Skeletal muscle tissue (tissue), 4 donors: Measurements from ENCODE around the gene ATXN2L. TPM values are rescaled to one million over a fixed set of nuclear protein-coding genes. Genes with fewer than 3 reads are reported as not detected.
"Not testable (repeated sequence)": the region's sequence is repeated elsewhere in the genome, so short reads cannot be mapped to it uniquely, and the experiment has no call there.

Experiments
- H3K27ac ChIP-seq: one replicate; pipeline ENCODE4 v1.7.0; 2013; ENCODE audit warnings: mild to moderate bottlenecking, low read depth, low read length, inconsistent platforms
- H3K27me3 ChIP-seq, 3 donors: one replicate each; pipeline ENCODE4 v1.7.0; 2013; ENCODE audit warnings: low read length in 3 of 3; ENCODE audit not compliant: control insufficient read depth in 3 of 3, insufficient read depth in 3 of 3
- H3K36me3 ChIP-seq, 3 donors: one replicate each; pipeline ENCODE4 v1.7.0; 2013; ENCODE audit warnings: low read length in 3 of 3; ENCODE audit not compliant: control insufficient read depth in 3 of 3, insufficient read depth in 3 of 3
- H3K4me1 ChIP-seq, 3 donors: one replicate each; pipeline ENCODE4 v1.7.0; 2013; ENCODE audit warnings: low read length in 3 of 3, mild to moderate bottlenecking in 3 of 3; ENCODE audit not compliant: control insufficient read depth in 3 of 3, insufficient read depth in 3 of 3
- H3K4me3 ChIP-seq, 3 donors: one replicate each; pipeline ENCODE4 v1.7.0; 2013; ENCODE audit warnings: low read length in 3 of 3
- H3K9ac ChIP-seq, 3 donors: one replicate each; pipeline ENCODE4 v1.7.0; 2013; ENCODE audit warnings: low read length in 3 of 3, mild to moderate bottlenecking in 3 of 3, moderate library complexity in 2 of 3, low read depth in 1 of 3
- H3K9me3 ChIP-seq, 3 donors: one replicate each; pipeline ENCODE4 v1.7.0; 2013; ENCODE audit warnings: low read length in 3 of 3; ENCODE audit not compliant: control insufficient read depth in 3 of 3
- total RNA-seq: library from RNA; depleted of rRNA; stranded (reverse); fragments of >200 nt; gene quantifications from one replicate; pipeline ENCODE4 v1.2.3, GENCODE V29; 2014
- donor health status: Osteomylitis.

Gene ATXN2L
- total RNA-seq, 1 donor from 2014 or later = 9.9 TPM

GRCh38 chr16:28877655-28878000, 54.8 kb downstream of the ATXN2L start:
- Histone ChIP-seq H3K27ac (peak overlapping the region; percentile 96), H3K36me3 (peaks cover 15 to 22% (median 19%) of the 10 kb centered on the region in 3 donors), H3K4me1 (peaks cover 43 to 74% (median 71%) of the 10 kb centered on the region in 3 donors), H3K9ac (peak overlapping the region; percentile 29 to 98 (median 90)), H3K4me3 (peak overlapping the region; percentile 56 to 87 (median 67)), H3K27me3 (peaks cover 3 to 5% (median 3%) of the 10 kb centered on the region in 3 donors), H3K9me3 (no peaks in the 10 kb centered on the region)

- H3K9me3 ChIP-seq = no peaks in the 10 kb centered on the region
- H3K27ac ChIP-seq = peak within 1 kb of the TSS; percentile 96
These were observed 55.5 kb downstream of the ATXN2L start, which contains the start of gene ATP2A1 for GRCh38 chr16:28878083-28878926. Gene ATP2A1, plus strand, starts transcription at chr16:28878488. Its CDS starts 184 bp downstream, at chr16:28878672.

GRCh38 chr16:28879261-28879840, 56.6 kb downstream of the ATXN2L start:
- Histone ChIP-seq H3K4me1 (peaks cover 52 to 87% (median 80%) of the 10 kb centered on the region in 3 donors), H3K36me3 (peaks cover 16 to 18% (median 17%) of the 10 kb centered on the region in 3 donors), H3K27ac (peak overlapping the region; percentile 96), H3K4me3 (peak overlapping the region; percentile 84 to 87 (median 85)), H3K27me3 (peaks cover 3 to 6% (median 5%) of the 10 kb centered on the region in 3 donors), H3K9me3 (no peaks in the 10 kb centered on the region), H3K9ac (peak overlapping the region; percentile 86 to 98 (median 90))

More at GRCh38 chr16:28878083-28878926, 55.5 kb downstream of the ATXN2L start, which contains the start of gene ATP2A1:
- peaks cover 44 to 80% (median 77%) of the 10 kb centered on the region in 3 donors for H3K4me1 ChIP-seq
- H3K4me3 ChIP-seq = peak within 1 kb of the TSS; percentile 84 to 87 (median 85)
- H3K36me3 ChIP-seq = peaks cover 11 to 16% (median 14%) of the 10 kb centered on the region in 3 donors
- peaks cover 3 to 6% (median 5%) of the 10 kb centered on the region in 3 donors for H3K27me3 ChIP-seq
- H3K9ac ChIP-seq = peak within 1 kb of the TSS; percentile 86 to 98 (median 90)

GRCh38 chr16:28879841-28880588, 57.2 kb downstream of the ATXN2L start:
- H3K9ac ChIP-seq = peak overlapping the region; percentile 86 to 98 (median 90)

GRCh38 chr16:28880589-28880915, 57.8 kb downstream of the ATXN2L start:
- Histone ChIP-seq H3K36me3 (peaks cover 19 to 24% (median 23%) of the 10 kb centered on the region in 3 donors), H3K27ac (peak overlapping the region; percentile 96), H3K4me3 (peak overlapping the region; percentile 73 to 87 (median 83)), H3K4me1 (peaks cover 48 to 80% (median 77%) of the 10 kb centered on the region in 3 donors), H3K27me3 (peaks cover 3 to 6% (median 5%) of the 10 kb centered on the region in 3 donors), H3K9me3 (no peaks in the 10 kb centered on the region), H3K9ac (peak overlapping the region; percentile 60 to 89 (median 84))

More at GRCh38 chr16:28879841-28880588, 57.2 kb downstream of the ATXN2L start:
- Histone ChIP-seq H3K4me1 (peaks cover 50 to 86% (median 80%) of the 10 kb centered on the region in 3 donors), H3K27me3 (peaks cover 3 to 6% (median 5%) of the 10 kb centered on the region in 3 donors), H3K36me3 (peaks cover 18 to 20% (median 19%) of the 10 kb centered on the region in 3 donors), H3K9me3 (no peaks in the 10 kb centered on the region), H3K4me3 (peak overlapping the region; percentile 84 to 87 (median 85)), H3K27ac (peak overlapping the region; percentile 96)

- peak overlapping the region; percentile 60 to 89 (median 84) for H3K9ac ChIP-seq
These were observed 58.2 kb downstream of the ATXN2L start for GRCh38 chr16:28880955-28881354.

GRCh38 chr16:28881565-28881964, 58.8 kb downstream of the ATXN2L start:
- H3K9me3 ChIP-seq, H3K27me3 ChIP-seq: not testable (repeated sequence)
- peaks cover 48 to 75% (median 70%) of the 10 kb centered on the region in 3 donors for H3K4me1 ChIP-seq
- H3K36me3 ChIP-seq = peaks cover 26 to 32% (median 28%) of the 10 kb centered on the region in 3 donors
- peak overlapping the region in 2 of 3 donors; percentile 84 to 89 for H3K9ac ChIP-seq
- peak overlapping the region; percentile 92 for H3K27ac ChIP-seq
- H3K4me3 ChIP-seq = peak overlapping the region in 2 of 3 donors; percentile 0 to 87

More at GRCh38 chr16:28880955-28881354, 58.2 kb downstream of the ATXN2L start:
- peaks cover 47 to 77% (median 76%) of the 10 kb centered on the region in 3 donors for H3K4me1 ChIP-seq
- H3K36me3 ChIP-seq = peaks cover 21 to 27% (median 24%) of the 10 kb centered on the region in 3 donors
- H3K27ac ChIP-seq = peak overlapping the region; percentile 96
- H3K27me3 ChIP-seq = peaks cover 3 to 6% (median 5%) of the 10 kb centered on the region in 3 donors
- peak overlapping the region; percentile 73 to 87 (median 83) for H3K4me3 ChIP-seq
- H3K9me3 ChIP-seq = no peaks in the 10 kb centered on the region

- Histone ChIP-seq H3K9me3 (no peaks in the 10 kb centered on the region), H3K4me1 (peaks cover 46 to 72% (median 63%) of the 10 kb centered on the region in 3 donors), H3K4me3 (peak overlapping the region; percentile 63 to 69 (median 64)), H3K27me3 (peaks cover 3 to 6% (median 5%) of the 10 kb centered on the region in 3 donors), H3K9ac (peak overlapping the region; percentile 78 to 81 (median 79)), H3K36me3 (peaks cover 34 to 39% (median 35%) of the 10 kb centered on the region in 3 donors), H3K27ac (peak overlapping the region; percentile 92)
These were observed 59.9 kb downstream of the ATXN2L start for GRCh38 chr16:28882551-28883160.
